NCI-H146 treated with DMSO at 0.1 percent for 48 hours (cell line): Measurements from ENCODE around the gene DPP10.

ENCODE experiments used
- DNase-seq: peaks from one replicate; lab custom pipeline; 2025; ENCODE audit not compliant: unreplicated experiment; lab: John Stamatoyannopoulos, UW

DPP10 gene

GRCh38 chr2:114789989-114790388 lies 347.5 kb downstream of the DPP10 start:
- DNase-seq = no peak

- no peak for DNase-seq
Observed at GRCh38 chr2:114797540-114797939, 355.1 kb downstream of the DPP10 start.

GRCh38 chr2:114797942-114798341 lies 355.5 kb downstream of the DPP10 start:
- no peak for DNase-seq

- no peak for DNase-seq
Observed at GRCh38 chr2:114800371-114800770, 357.9 kb downstream of the DPP10 start.

- no peak for DNase-seq
Observed at GRCh38 chr2:114805195-114805594, 362.8 kb downstream of the DPP10 start.

GRCh38 chr2:114810092-114810491 lies 367.7 kb downstream of the DPP10 start:
- no peak for DNase-seq

GRCh38 chr2:114812261-114812660 lies 369.8 kb downstream of the DPP10 start:
- no peak for DNase-seq

GRCh38 chr2:114814355-114814754 lies 371.9 kb downstream of the DPP10 start:
- DNase-seq = no peak

- no peak for DNase-seq
Observed at GRCh38 chr2:114821055-114821454, 378.6 kb downstream of the DPP10 start.

- no peak for DNase-seq
Observed at GRCh38 chr2:114843963-114844362, 401.5 kb downstream of the DPP10 start.

GRCh38 chr2:114857196-114857595 lies 414.8 kb downstream of the DPP10 start:
- DNase-seq = no peak

GRCh38 chr2:114859726-114860510 lies 417.5 kb downstream of the DPP10 start:
- DNase-seq = no peak

- no peak for DNase-seq
Observed at GRCh38 chr2:114862243-114862642, 419.8 kb downstream of the DPP10 start.

GRCh38 chr2:114864901-114865300 lies 422.5 kb downstream of the DPP10 start:
- no peak for DNase-seq

GRCh38 chr2:114880046-114880445 lies 437.6 kb downstream of the DPP10 start:
- no peak for DNase-seq

- no peak for DNase-seq
Observed at GRCh38 chr2:114919985-114920384, 477.5 kb downstream of the DPP10 start.

- no peak for DNase-seq
Observed at GRCh38 chr2:114922076-114922475, 479.6 kb downstream of the DPP10 start.

- no peak for DNase-seq
Observed at GRCh38 chr2:114925296-114926255, 483.1 kb downstream of the DPP10 start.

- DNase-seq = no peak
Observed at GRCh38 chr2:114926303-114926702, 483.9 kb downstream of the DPP10 start.

- no peak for DNase-seq
Observed at GRCh38 chr2:114929225-114929624, 486.8 kb downstream of the DPP10 start.

- DNase-seq = no peak
Observed at GRCh38 chr2:114933671-114934241, 491.3 kb downstream of the DPP10 start.

- DNase-seq = no peak
Observed at GRCh38 chr2:114935031-114935430, 492.6 kb downstream of the DPP10 start.
